Measurements from ENCODE around the gene ADAMTS12.

Gene ADAMTS12

DNA sequence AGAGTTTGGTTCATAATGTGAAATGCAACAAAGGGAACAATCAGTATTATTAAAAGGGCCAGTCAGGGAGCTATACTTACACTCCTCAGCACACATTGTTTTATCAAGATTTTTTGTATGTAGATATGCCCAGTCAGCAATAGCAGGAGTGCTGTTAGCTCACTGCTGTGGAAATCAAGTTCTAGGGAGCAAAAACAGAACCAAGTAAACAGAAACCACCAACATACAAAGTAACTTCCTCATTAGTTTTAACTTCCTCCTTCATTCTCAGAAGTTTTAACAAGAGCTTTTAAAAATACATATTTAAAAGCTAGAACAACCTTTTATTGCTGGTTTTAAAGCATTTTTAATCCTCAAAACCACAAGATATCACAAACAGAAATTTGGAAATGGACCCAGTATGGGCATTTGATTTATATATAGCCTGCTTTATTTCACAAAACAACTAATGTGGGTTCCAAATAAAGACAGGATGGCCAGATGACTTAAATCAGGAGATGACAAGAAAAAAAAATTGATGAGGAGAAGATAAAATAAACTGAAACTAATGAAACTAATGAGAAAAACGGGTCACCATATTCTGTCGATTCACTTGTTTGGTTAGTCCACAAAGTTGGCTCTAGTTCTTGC is 178.5 kb downstream of the ADAMTS12 start:
- DNase-seq (ENCODE audit: low read depth in 2 of 2): no peak

DNA sequence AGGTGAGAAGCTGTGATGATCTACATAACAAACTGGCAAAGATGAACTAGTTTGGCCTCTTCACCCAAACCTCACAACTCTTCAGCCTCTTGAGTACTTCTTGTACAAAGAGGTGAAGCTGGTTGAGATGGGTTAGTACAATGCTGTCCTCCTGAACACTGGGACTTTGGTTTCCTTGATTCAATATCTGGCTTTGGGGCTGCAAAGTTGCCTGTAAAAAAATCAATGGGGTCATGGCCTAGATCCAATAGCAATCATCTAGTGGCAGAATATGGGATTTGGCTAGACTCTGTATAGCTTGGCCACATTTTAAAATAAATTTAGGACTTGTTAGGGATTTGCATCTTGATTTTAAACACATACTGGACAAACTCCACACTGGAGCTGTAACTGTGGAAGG is 179.1 kb downstream of the ADAMTS12 start:
- DNase-seq (ENCODE audit: low read depth in 2 of 2): no peak

GRCh38 chr5:33711094-33711679 is 180.6 kb downstream of the ADAMTS12 start:
- no peak for DNase-seq (ENCODE audit: low read depth in 2 of 2)

GRCh38 chr5:33702867-33703266 is 188.9 kb downstream of the ADAMTS12 start:
- no peak for DNase-seq (ENCODE audit: low read depth in 2 of 2)

GRCh38 chr5:33701951-33702350 is 189.8 kb downstream of the ADAMTS12 start:
- DNase-seq (ENCODE audit: low read depth in 2 of 2): no peak

DNA sequence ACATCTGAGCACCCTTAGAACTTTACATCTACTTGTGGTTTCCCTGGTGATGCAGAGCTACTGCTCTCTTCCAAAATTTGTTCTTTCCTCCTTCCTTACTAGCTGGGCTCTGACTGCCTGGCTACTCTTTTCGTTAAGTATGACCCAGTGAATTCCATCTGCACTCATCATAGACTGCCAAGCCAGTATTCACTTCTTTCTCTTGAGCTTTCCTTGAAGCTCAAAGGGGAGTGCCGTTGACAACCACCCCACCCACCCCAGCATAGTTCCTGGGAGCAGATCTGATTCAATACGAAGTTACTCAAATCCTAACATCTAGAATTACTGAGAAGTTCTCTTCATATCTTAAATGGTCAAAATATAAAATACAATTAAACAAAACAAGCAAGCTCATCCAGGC is 190.5 kb downstream of the ADAMTS12 start:
- DNase-seq (ENCODE audit: low read depth in 2 of 2): no peak

GRCh38 chr5:33696411-33696810 is 195.4 kb downstream of the ADAMTS12 start:
- no peak for DNase-seq (ENCODE audit: low read depth in 2 of 2)

DNA sequence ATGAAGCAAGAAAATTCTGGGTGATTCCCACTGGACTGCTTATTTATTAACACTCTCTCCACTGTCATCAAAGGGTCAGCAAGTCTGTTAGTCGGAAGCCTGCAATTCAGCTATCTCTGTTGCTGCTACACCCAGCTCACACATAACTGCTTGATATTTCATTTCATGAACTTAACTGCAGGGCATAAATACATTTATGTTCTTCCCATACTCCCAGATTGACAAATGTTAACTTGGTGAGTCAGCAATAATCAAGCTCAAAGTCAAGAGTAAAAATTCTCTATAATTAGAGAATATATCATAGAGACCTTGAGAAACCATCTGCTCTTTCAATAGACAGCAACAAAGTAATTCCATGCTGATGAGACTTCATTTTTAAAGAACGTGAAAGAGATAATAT is 198.8 kb downstream of the ADAMTS12 start:
- DNase-seq (ENCODE audit: low read depth in 2 of 2): no peak

DNA sequence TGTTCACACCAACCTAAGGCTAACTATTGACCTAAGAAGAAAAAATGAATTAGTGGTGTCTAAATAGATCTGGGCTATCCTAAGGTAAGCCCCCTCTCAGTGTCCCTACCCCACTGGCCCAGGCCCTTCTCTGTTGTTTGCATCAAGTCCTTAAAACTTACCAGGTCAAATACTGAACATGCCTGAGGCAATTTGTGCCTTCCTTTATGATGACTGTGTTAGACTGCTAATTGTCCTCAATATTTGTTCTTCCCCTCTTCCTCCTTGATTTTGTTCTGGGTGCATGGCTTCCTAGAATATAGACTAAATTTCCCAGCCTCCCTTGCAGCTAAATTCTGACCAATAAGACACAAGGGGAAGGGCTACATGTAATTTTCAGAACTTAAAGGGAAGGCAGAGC is 199.9 kb downstream of the ADAMTS12 start:
- DNase-seq (ENCODE audit: low read depth in 2 of 2): no peak

DNA sequence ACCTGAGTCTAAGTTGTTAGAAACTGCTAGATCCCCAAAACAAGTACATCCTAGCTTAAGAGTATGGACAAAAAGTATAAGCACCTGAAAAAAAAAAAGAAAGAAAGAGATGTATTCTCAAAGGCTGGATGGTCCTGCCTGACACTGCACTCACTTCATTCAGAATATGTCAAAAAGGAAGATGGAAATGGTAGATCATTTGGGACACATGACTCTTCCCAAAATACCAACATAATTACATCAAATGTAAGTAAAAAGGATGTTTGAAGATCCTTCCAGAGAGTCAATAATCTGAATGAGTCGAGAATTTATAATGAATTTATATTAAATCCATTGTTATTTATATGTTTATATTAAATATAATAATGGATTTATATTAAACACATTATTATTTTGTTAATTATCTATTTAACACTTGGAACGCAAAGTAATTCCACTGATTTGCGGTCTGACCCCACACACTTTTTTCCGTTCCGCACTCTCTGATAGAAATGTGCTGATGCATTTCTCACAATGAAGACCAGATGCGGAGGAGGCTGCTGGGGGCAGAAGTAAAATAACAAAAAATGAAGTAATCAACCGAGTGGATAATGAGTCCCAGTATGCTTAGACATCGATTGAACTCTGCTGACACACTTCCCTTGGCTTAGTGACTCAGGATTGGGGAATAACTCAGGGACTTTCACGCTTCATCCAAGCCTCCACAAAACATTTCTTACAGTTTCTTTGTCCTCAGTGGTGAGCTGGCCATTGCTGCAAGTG is 201.2 kb downstream of the ADAMTS12 start:
- DNase-seq (ENCODE audit: low read depth in 2 of 2): no peak

DNA sequence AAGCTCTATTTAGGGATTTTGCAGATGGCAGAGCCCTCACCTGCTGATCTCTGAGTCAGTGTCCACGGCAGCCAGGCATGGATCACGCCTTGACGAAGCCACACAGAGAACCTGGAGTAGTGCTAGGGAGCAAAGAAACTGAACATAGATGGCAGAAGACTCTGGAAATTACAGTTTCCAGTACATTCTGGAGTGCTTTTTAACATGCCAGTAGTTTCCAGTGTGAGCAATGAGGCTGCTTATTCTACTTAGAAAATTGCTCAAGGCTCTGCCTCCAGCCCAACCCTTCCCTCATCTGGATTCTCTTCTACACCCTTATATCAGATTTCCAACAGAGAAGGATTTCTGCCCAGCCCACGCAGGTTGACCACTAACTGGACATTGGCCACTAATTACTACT is 203.3 kb downstream of the ADAMTS12 start:
- no peak for DNase-seq (ENCODE audit: low read depth in 2 of 2)

- no peak for DNase-seq (ENCODE audit: low read depth in 2 of 2)
Observed at GRCh38 chr5:33688066-33688465, 203.7 kb downstream of the ADAMTS12 start.

DNA sequence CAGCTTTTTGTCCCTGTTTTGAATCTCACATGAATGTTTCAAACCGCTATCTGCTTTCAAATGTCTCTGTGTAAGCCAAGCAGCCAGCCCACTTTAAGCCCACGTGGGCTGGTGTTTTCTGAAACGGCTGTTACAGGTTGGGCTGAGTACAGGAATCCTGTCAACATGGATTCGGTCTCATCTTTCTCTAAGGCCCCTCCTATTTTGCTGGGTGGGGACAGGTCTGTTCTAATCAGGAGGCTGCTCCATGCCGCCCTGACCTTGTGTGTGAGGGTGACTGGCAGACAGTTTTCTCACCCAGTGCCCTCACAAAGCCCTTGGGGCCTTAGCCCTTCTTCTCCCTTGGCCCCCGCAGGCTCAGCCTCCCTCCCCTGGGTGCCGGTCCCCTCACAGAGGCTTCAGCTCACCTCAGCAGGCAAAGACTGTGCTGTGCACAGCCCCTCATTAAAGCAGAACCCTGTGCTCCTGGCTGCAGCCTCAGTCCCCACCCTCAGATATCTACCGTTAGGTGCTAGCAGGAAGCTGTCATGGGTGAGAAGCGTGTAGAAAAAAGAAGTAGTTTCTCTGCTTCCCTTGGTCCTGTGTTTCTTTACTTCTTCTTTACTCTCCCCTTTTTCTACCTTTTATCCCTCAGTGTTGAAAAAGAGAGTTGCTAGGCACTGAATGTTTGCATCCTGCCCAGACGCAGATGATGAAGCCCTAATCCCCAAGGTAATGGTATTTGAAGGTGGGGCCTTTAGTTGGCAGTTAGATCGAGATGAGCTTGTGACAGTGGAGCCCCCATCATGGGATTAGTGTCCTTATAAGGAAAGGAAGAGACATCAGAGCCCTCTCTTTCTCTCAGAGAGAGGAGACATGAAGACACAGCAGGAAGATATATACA is 205.7 kb downstream of the ADAMTS12 start:
- no peak for DNase-seq (ENCODE audit: low read depth in 2 of 2)

GRCh38 chr5:33684496-33685159 is 207.2 kb downstream of the ADAMTS12 start:
- no peak for DNase-seq (ENCODE audit: low read depth in 2 of 2)

DNA sequence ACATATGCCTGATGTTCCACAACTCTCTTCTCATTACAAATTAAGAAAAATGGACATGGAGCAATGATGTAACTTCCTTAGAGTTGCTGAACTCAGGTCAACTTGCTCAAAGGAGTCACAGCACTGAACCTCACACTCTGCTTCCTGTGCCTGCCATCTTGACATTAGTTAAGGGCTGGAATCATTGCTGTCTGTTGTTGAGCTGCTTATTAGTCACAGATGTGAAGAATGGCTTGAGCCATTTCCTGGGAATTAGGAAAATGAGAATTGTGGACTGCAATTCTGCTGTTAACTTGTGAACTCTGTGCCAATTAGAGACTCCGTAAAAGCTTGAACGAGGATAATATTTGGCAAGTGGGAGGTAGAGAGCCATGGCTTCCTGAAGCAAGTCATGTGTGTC is 212.0 kb downstream of the ADAMTS12 start:
- no peak for DNase-seq (ENCODE audit: low read depth in 2 of 2)

- DNase-seq (ENCODE audit: low read depth in 2 of 2): no peak
Observed at GRCh38 chr5:33675958-33676464, 215.8 kb downstream of the ADAMTS12 start.

- no peak for DNase-seq (ENCODE audit: low read depth in 2 of 2)
Observed at GRCh38 chr5:33671700-33672291, 220.0 kb downstream of the ADAMTS12 start.

GRCh38 chr5:33662722-33663427 is 228.9 kb downstream of the ADAMTS12 start:
- DNase-seq (ENCODE audit: low read depth in 2 of 2): no peak

- DNase-seq (ENCODE audit: low read depth in 2 of 2): no peak
Observed at GRCh38 chr5:33659526-33660169, 232.1 kb downstream of the ADAMTS12 start.
